Measurements from ENCODE around the gene GNG2. TPM values are rescaled to one million over a fixed set of nuclear protein-coding genes. Genes with fewer than 3 reads are reported as not detected.

GNG2 gene
- total and polyA plus RNA-seq, 9 of the 15 experiments (the other 6 are each of a cell fraction or from before 2014, with no cell fraction given), result 0.18 TPM; not detected in 8

DNA sequence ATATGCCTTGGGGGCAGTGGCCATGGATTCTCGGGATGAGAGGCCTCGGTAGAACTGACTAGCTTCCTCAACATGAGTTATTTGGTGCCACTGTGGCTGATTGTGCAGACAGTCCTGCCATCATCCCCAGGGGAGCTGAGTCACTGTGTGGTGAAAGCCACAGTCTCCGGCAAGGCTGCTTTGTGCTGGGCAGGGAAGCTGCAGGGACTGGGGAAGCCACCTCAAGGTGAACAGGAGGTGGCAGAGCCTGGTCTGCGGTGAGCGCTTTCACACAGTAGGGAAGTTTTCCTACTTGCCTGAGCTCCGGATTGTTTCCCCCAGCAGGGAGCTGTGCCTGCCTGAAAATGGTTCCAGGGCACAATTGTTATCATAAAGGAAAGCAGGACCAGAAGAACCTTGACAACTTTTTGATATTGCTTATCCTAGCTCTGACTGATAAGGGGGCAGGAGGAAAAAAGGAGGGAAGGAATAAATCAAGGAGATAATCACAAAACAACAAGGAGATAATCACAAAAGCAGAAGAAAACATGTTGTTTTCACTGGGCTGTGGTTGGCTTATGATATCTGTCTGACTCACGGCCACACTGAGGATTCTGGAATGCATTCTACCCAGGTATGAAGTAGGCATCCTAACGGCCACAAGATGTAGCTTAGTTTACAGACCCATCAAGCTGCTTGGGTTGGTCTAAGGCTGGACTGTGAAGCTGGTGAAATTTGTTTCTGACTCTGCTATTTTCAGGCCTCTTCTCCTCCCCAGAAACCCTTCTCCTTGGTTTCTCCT, 32.2 kb upstream of the GNG2 start (continued):
- no peak for TF ChIP-seq RCOR1 (IDR thresholded peaks at IDR 0.05; ENCODE audit: borderline replicate concordance in 1 of 2, low read depth in 2 of 2, low read length in 2 of 2)
- TF ChIP-seq ZNF77 (CRISPR knock-in tag; IDR thresholded peaks at IDR 0.05), result no peak
- TF ChIP-seq ZNF395 (CRISPR knock-in tag; IDR thresholded peaks at IDR 0.05), result no peak

- no peak for DNase-seq (ENCODE audit: extremely low read depth in 1 of 4, low spot score in 3 of 4)
- no peak overlapping the region for H2AFZ ChIP-seq (ENCODE audit: low read depth, low read length)
- under 1% methylated on average over 8 of the region's 8 CpGs for WGBS (ENCODE audit: insufficient coverage, low coverage, missing lambda C conversion rate)
- in situ Hi-C loops (cut with MboI) (no loop called here), intact Hi-C loops (cut with micrococcal nuclease) (no loop called here)
- H3K36me3 ChIP-seq (ENCODE audit: control insufficient read depth, insufficient read depth, low read length), result no peaks in the 10 kb centered on the region
- no peaks in the 10 kb centered on the region for H3K27me3 ChIP-seq (ENCODE audit: control insufficient read depth in 2 of 2, insufficient read depth in 2 of 2, low read length in 2 of 2)
- BruUV-seq (replicated peaks), result no TSS peak
- no peak overlapping the region for H3K4me2 ChIP-seq (ENCODE audit: insufficient read depth, low read length)
- H3K4me1 ChIP-seq (replicated peaks in 1 of 2; ENCODE audit: control insufficient read depth in 2 of 2, insufficient read depth in 2 of 2, low read length in 2 of 2), result no peaks in the 10 kb centered on the region
- H3K9me3 ChIP-seq (replicated peaks; ENCODE audit: control insufficient read depth, insufficient read depth, low read depth, low read length), result no peaks in the 10 kb centered on the region
- no peak overlapping the region for H3K4me3 ChIP-seq
- ChIA-PET CTCF (ENCODE audit: low intra/inter-chr PET ratio) (no interaction called here), POLR2A (interaction anchor here (0.5 kb wide), 1 partner anchor 635 kb away, joined by 3 read pairs; no protein-coding TSS in a partner anchor)
- H3K9ac ChIP-seq (ENCODE audit: insufficient read depth in 1 of 2, low read depth in 2 of 2, low read length in 2 of 2), result no peak overlapping the region
- H3K9me1 ChIP-seq (ENCODE audit: control insufficient read depth, insufficient read depth, low read length), result no peaks in the 10 kb centered on the region
- H3K79me2 ChIP-seq (ENCODE audit: control insufficient read depth, insufficient read depth, low read length), result no peaks in the 10 kb centered on the region
- no peak for FAIRE-seq
- H4K20me1 ChIP-seq (replicated peaks; ENCODE audit: control insufficient read depth, insufficient read depth, low read length), result no peaks in the 10 kb centered on the region
- H3K27ac ChIP-seq (ENCODE audit: extremely low read depth, low read depth, low read length), result no peak overlapping the region
- ATAC-seq, result no peak
- no peak for TF ChIP-seq KHSRP (IDR thresholded peaks at IDR 0.05)
- no peak for TF ChIP-seq ZNF143 (CRISPR knock-in tag; IDR thresholded peaks at IDR 0.05)
- TF ChIP-seq, protein P1, sequence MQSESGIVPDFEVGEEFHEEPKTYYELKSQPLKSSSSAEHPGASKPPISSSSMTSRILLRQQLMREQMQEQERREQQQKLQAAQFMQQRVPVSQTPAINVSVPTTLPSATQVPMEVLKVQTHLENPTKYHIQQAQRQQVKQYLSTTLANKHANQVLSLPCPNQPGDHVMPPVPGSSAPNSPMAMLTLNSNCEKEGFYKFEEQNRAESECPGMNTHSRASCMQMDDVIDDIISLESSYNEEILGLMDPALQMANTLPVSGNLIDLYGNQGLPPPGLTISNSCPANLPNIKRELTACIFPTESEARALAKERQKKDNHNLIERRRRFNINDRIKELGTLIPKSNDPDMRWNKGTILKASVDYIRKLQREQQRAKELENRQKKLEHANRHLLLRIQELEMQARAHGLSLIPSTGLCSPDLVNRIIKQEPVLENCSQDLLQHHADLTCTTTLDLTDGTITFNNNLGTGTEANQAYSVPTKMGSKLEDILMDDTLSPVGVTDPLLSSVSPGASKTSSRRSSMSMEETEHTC (IDR thresholded peaks at IDR 0.05), result no peak
- TF ChIP-seq DIDO1 (tag; IDR thresholded peaks at IDR 0.05; ENCODE audit: low read depth), result no peak
- TF ChIP-seq CEBPG (CRISPR knock-in tag; IDR thresholded peaks at IDR 0.05), result no peak
- TF ChIP-seq CEBPG (tag; conservative IDR thresholded peaks at IDR 0.05 in 1 of 2, IDR thresholded peaks at IDR 0.05 in 1 of 2), result no peak
- TF ChIP-seq SLC30A9 (CRISPR knock-in tag; IDR thresholded peaks at IDR 0.05), result no peak
- no peak for TF ChIP-seq ZNF282 (CRISPR knock-in tag; IDR thresholded peaks at IDR 0.05)
- no peak for TF ChIP-seq ILF3 (IDR thresholded peaks at IDR 0.05; ENCODE audit: borderline replicate concordance)
- TF ChIP-seq, protein P2, sequence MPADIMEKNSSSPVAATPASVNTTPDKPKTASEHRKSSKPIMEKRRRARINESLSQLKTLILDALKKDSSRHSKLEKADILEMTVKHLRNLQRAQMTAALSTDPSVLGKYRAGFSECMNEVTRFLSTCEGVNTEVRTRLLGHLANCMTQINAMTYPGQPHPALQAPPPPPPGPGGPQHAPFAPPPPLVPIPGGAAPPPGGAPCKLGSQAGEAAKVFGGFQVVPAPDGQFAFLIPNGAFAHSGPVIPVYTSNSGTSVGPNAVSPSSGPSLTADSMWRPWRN (IDR thresholded peaks at IDR 0.05; ENCODE audit: low read depth), result no peak
- TF ChIP-seq, protein P3, sequence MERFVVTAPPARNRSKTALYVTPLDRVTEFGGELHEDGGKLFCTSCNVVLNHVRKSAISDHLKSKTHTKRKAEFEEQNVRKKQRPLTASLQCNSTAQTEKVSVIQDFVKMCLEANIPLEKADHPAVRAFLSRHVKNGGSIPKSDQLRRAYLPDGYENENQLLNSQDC (CRISPR knock-in tag; IDR thresholded peaks at IDR 0.05), result no peak
- no peak for TF ChIP-seq STAT5A (IDR thresholded peaks at IDR 0.05; ENCODE audit: borderline replicate concordance, low read length)
- TF ChIP-seq NRF1 (conservative IDR thresholded peaks at IDR 0.05 in 1 of 2, IDR thresholded peaks at IDR 0.05 in 1 of 2), result no peak
- no peak for TF ChIP-seq SMARCC2 (IDR thresholded peaks at IDR 0.05; ENCODE audit: low read depth)
- no peak for TF ChIP-seq ZNF384 (IDR thresholded peaks at IDR 0.05; ENCODE audit: low read depth, low read length)
- TF ChIP-seq MAFG (tag; conservative IDR thresholded peaks at IDR 0.05), result no peak
Observed at GRCh38 chr14:51834240-51834639, 26.2 kb upstream of the GNG2 start.
